K562 (cell line): ENCODE results near the gene IL20. TPM values are rescaled to one million over a fixed set of nuclear protein-coding genes. Genes with fewer than 3 reads are reported as not detected.

ENCODE experiments used
- C11orf30 ChIP-seq: fragments of 450-650 bp; IDR thresholded peaks from 2 replicates; pipeline ENCODE4 v1.6.1; 2016; ENCODE audit warnings: low read depth, mild to moderate bottlenecking
- MEF2A ChIP-seq: IDR thresholded peaks from 2 replicates; pipeline ENCODE4 v1.6.1; 2011; ENCODE audit warnings: low read depth, mild to moderate bottlenecking, low read length, moderate library complexity; ENCODE audit not compliant: control insufficient read depth
- POLR3A ChIP-seq: IDR thresholded peaks from 2 replicates; pipeline ENCODE4 v1.6.1; 2011; ENCODE audit warnings: borderline replicate concordance, mild to moderate bottlenecking, moderate library complexity; ENCODE audit not compliant: insufficient read length, insufficient read depth; ENCODE audit errors: extremely low read depth
- RBM15 ChIP-seq: fragments of 200-400 bp; formaldehyde crosslinking; IDR thresholded peaks from 2 replicates; pipeline ENCODE4 v1.6.1; 2018; ENCODE audit warnings: mild to moderate bottlenecking, low read length, moderate library complexity; ENCODE audit not compliant: insufficient read depth
- ZNF316 ChIP-seq: fragments of 450-650 bp; IDR thresholded peaks from 2 replicates; pipeline ENCODE4 v1.6.1; 2016
- polyA plus RNA-seq, 8 experiments: library from polyadenylated mRNA; depleted of rRNA in 4 of 8; stranded (reverse) in 5 of 8; unstranded in 3 of 8; fragments of >200 nt; fragmentation: Nextera tagmentation in 2 of 8; fragmentation: Illumina TruSeq in 1 of 8; extraction: Ambion mirVana in 2 of 8; extraction: Trizol in 1 of 8; gene quantifications; 2 replicates each; pipeline versions ENCODE4 v1.2.1 to v1.2.3, GENCODE V29; 2011 to 2014; ENCODE audit warnings: inconsistent platforms in 1 of 8, missing spikeins in 1 of 8
- total RNA-seq, 7 experiments: library from RNA; depleted of rRNA in 6 of 7; stranded (reverse); fragments of >200 nt in 6 of 7; fragmentation: Illumina TruSeq in 2 of 7; extraction: Trizol in 2 of 7; gene quantifications; 2 replicates each; pipeline versions ENCODE4 v1.2.1 to v1.2.3, GENCODE V29; 2011 to 2021; ENCODE audit warnings: low replicate concordance in 1 of 7
- TF ChIP-seq, protein P1 (sequence below): sonication (generic); formaldehyde crosslinking; IDR thresholded peaks from 2 replicates; pipeline ENCODE4 v1.8.1; 2023; ENCODE audit warnings: mild to moderate bottlenecking, missing genetic modification reagents
- TF ChIP-seq, protein P2 (sequence below), 2 experiments: fragments of 450-650 bp in 1 of 2; sonication (generic) in 1 of 2; formaldehyde crosslinking in 1 of 2; IDR thresholded peaks; 2 replicates each; pipeline versions ENCODE4 v1.7.1 to v1.9.0; 2016 to 2022; ENCODE audit warnings: inconsistent platforms in 1 of 2, mild to moderate bottlenecking in 1 of 2, missing genetic modification reagents in 1 of 2
- TF ChIP-seq, protein P3 (sequence below), 3 experiments: fragments of 200-800 bp in 1 of 3; sonication (Bioruptor generic) in 1 of 3; sonication (generic) in 1 of 3; formaldehyde crosslinking in 1 of 3; IDR thresholded peaks; 2 replicates each; pipeline versions ENCODE4 v1.6.1 to v1.8.0; 2016 to 2022; ENCODE audit warnings: mild to moderate bottlenecking in 2 of 3, missing compliant biosample characterization in 2 of 3, missing genetic modification characterization in 2 of 3, missing genetic modification reagents in 1 of 3
- TF ChIP-seq, protein P4 (sequence below): fragments of 450-650 bp; IDR thresholded peaks from 2 replicates; pipeline ENCODE4 v1.6.1; 2016; ENCODE audit warnings: mild to moderate bottlenecking

Gene IL20
- total and polyA plus RNA-seq, 9 of the 15 experiments (the other 6 are each of a cell fraction or from before 2014, with no cell fraction given), result not detected

DNA sequence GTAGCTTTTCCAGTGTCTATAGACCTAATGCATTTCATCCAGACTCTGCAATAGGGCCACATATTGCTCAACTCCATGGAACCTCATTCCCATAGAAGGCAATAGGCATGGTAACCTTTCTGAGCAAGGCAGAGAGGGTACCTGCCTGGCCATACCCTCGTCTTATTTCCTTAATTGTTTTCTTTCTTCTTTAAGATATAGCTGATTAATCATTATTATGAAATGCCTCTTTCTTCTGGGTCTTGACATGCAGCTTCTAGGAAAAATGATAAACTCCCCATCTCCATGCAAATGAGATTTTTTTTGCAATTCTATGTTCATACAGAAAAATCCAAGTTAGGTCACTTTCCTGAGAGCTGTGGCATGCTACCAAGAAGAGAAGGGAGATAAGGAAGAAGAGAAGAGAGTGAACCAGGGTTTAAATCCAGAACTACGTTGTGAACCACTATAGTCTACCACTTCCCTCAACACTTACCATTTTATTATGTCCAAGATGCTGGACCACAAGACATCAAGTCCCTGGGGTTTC is 33.0 kb upstream of the IL20 start (continued):
- TF ChIP-seq, protein P1, sequence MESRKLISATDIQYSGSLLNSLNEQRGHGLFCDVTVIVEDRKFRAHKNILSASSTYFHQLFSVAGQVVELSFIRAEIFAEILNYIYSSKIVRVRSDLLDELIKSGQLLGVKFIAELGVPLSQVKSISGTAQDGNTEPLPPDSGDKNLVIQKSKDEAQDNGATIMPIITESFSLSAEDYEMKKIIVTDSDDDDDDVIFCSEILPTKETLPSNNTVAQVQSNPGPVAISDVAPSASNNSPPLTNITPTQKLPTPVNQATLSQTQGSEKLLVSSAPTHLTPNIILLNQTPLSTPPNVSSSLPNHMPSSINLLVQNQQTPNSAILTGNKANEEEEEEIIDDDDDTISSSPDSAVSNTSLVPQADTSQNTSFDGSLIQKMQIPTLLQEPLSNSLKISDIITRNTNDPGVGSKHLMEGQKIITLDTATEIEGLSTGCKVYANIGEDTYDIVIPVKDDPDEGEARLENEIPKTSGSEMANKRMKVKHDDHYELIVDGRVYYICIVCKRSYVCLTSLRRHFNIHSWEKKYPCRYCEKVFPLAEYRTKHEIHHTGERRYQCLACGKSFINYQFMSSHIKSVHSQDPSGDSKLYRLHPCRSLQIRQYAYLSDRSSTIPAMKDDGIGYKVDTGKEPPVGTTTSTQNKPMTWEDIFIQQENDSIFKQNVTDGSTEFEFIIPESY (CRISPR knock-in tag), result no peak
- TF ChIP-seq POLR3A (no peak), C11orf30 (peak; percentile 51; the same call in 1 of the 2 replicates), RBM15 (no peak), MEF2A (no peak), ZNF316 (peak; percentile 72)
- TF ChIP-seq, protein P2, sequence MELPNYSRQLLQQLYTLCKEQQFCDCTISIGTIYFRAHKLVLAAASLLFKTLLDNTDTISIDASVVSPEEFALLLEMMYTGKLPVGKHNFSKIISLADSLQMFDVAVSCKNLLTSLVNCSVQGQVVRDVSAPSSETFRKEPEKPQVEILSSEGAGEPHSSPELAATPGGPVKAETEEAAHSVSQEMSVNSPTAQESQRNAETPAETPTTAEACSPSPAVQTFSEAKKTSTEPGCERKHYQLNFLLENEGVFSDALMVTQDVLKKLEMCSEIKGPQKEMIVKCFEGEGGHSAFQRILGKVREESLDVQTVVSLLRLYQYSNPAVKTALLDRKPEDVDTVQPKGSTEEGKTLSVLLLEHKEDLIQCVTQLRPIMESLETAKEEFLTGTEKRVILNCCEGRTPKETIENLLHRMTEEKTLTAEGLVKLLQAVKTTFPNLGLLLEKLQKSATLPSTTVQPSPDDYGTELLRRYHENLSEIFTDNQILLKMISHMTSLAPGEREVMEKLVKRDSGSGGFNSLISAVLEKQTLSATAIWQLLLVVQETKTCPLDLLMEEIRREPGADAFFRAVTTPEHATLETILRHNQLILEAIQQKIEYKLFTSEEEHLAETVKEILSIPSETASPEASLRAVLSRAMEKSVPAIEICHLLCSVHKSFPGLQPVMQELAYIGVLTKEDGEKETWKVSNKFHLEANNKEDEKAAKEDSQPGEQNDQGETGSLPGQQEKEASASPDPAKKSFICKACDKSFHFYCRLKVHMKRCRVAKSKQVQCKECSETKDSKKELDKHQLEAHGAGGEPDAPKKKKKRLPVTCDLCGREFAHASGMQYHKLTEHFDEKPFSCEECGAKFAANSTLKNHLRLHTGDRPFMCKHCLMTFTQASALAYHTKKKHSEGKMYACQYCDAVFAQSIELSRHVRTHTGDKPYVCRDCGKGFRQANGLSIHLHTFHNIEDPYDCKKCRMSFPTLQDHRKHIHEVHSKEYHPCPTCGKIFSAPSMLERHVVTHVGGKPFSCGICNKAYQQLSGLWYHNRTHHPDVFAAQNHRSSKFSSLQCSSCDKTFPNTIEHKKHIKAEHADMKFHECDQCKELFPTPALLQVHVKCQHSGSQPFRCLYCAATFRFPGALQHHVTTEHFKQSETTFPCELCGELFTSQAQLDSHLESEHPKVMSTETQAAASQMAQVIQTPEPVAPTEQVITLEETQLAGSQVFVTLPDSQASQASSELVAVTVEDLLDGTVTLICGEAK (IDR thresholded peaks at IDR 0.05), result no peak
- TF ChIP-seq, protein P2 (CRISPR knock-in tag; IDR thresholded peaks at IDR 0.05), result no peak
- TF ChIP-seq, protein P3, sequence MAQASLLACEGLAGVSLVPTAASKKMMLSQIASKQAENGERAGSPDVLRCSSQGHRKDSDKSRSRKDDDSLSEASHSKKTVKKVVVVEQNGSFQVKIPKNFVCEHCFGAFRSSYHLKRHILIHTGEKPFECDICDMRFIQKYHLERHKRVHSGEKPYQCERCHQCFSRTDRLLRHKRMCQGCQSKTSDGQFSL (CRISPR knock-in tag; IDR thresholded peaks at IDR 0.05), result no peak
- TF ChIP-seq, protein P3 (tag; IDR thresholded peaks at IDR 0.05), result no peak
- TF ChIP-seq, protein P4, sequence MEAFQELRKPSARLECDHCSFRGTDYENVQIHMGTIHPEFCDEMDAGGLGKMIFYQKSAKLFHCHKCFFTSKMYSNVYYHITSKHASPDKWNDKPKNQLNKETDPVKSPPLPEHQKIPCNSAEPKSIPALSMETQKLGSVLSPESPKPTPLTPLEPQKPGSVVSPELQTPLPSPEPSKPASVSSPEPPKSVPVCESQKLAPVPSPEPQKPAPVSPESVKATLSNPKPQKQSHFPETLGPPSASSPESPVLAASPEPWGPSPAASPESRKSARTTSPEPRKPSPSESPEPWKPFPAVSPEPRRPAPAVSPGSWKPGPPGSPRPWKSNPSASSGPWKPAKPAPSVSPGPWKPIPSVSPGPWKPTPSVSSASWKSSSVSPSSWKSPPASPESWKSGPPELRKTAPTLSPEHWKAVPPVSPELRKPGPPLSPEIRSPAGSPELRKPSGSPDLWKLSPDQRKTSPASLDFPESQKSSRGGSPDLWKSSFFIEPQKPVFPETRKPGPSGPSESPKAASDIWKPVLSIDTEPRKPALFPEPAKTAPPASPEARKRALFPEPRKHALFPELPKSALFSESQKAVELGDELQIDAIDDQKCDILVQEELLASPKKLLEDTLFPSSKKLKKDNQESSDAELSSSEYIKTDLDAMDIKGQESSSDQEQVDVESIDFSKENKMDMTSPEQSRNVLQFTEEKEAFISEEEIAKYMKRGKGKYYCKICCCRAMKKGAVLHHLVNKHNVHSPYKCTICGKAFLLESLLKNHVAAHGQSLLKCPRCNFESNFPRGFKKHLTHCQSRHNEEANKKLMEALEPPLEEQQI, result no peak
